HG02938 (cell line): ENCODE measurements around the gene VEGFA.

Experiments used
- ATAC-seq: cut with Tn5 transposase; IDR thresholded peaks from one replicate; pipeline ENCODE4 v1.9.1; 2021; ENCODE audit warnings: mild to moderate bottlenecking, moderate library complexity; ENCODE audit not compliant: unreplicated experiment

VEGFA gene

GRCh38 chr6:43782764-43783513 is 12.9 kb downstream of the VEGFA start:
- ATAC-seq: no peak

- ATAC-seq: no peak
Measured at GRCh38 chr6:43784049-43784855, 14.2 kb downstream of the VEGFA start.

- no peak for ATAC-seq
Measured at GRCh38 chr6:43785220-43785752, 15.3 kb downstream of the VEGFA start.

GRCh38 chr6:43785904-43786303 is 15.9 kb downstream of the VEGFA start:
- no peak for ATAC-seq

GRCh38 chr6:43786664-43787329 is 16.8 kb downstream of the VEGFA start:
- no peak for ATAC-seq

GRCh38 chr6:43788301-43788700 is 18.3 kb downstream of the VEGFA start:
- no peak for ATAC-seq

GRCh38 chr6:43789447-43789846 is 19.4 kb downstream of the VEGFA start:
- ATAC-seq: no peak

GRCh38 chr6:43790031-43790430 is 20.0 kb downstream of the VEGFA start:
- ATAC-seq: no peak

GRCh38 chr6:43791745-43792422 is 21.9 kb downstream of the VEGFA start:
- ATAC-seq: no peak

- ATAC-seq: no peak
Measured at GRCh38 chr6:43793154-43793874, 23.3 kb downstream of the VEGFA start.

- ATAC-seq: no peak
Measured at GRCh38 chr6:43793875-43794242, 23.8 kb downstream of the VEGFA start.

- no peak for ATAC-seq
Measured at GRCh38 chr6:43795421-43795820, 25.4 kb downstream of the VEGFA start.

GRCh38 chr6:43796168-43796567 is 26.2 kb downstream of the VEGFA start:
- ATAC-seq: no peak

- no peak for ATAC-seq
Measured at GRCh38 chr6:43796903-43797890, 27.2 kb downstream of the VEGFA start.

GRCh38 chr6:43797919-43798318 is 27.9 kb downstream of the VEGFA start:
- no peak for ATAC-seq

GRCh38 chr6:43798688-43799444 is 28.9 kb downstream of the VEGFA start:
- ATAC-seq: no peak

- no peak for ATAC-seq
Measured at GRCh38 chr6:43799551-43800297, 29.7 kb downstream of the VEGFA start.

GRCh38 chr6:43800298-43800623 is 30.2 kb downstream of the VEGFA start:
- ATAC-seq: no peak
